Bone marrow (tissue), 2 donors: ENCODE data around the gene CYP2B6.
A peak's percentile ranks its signal among the peaks of the same experiment; 100 is the strongest.
"Not testable (repeated sequence)": the region's sequence is repeated elsewhere in the genome, so short reads cannot be mapped to it uniquely, and the experiment has no call there.

ENCODE experiments used
- DNase-seq, 2 donors: peaks; one replicate each; lab custom pipeline; 2025; lab: John Stamatoyannopoulos, UW

CYP2B6 gene

GRCh38 chr19:40990972-40991381, at the start of gene CYP2B6:
TSS of gene CYP2B6 (plus strand) at chr19:40991282. CDS start at chr19:40991306, 24 bp downstream.
- no peak for DNase-seq

GRCh38 chr19:40941481-40942219, 49.4 kb upstream of the CYP2B6 start:
- no peak for DNase-seq

- no peak for DNase-seq
Measured at GRCh38 chr19:40945645-40946044, 45.4 kb upstream of the CYP2B6 start.

GRCh38 chr19:40947114-40947513, 44.0 kb upstream of the CYP2B6 start:
- no peak for DNase-seq

GRCh38 chr19:40947573-40947972, 43.5 kb upstream of the CYP2B6 start:
- no peak for DNase-seq

GRCh38 chr19:40948580-40949299, 42.3 kb upstream of the CYP2B6 start:
- DNase-seq = no peak

GRCh38 chr19:40954573-40954972, 36.5 kb upstream of the CYP2B6 start:
- DNase-seq = no peak

- DNase-seq = no peak
Measured at GRCh38 chr19:40959338-40959737, 31.7 kb upstream of the CYP2B6 start.

GRCh38 chr19:40960062-40960685, 30.9 kb upstream of the CYP2B6 start:
- DNase-seq = no peak

- DNase-seq = no peak
Measured at GRCh38 chr19:40960780-40961179, 30.3 kb upstream of the CYP2B6 start.

- DNase-seq = no peak
Measured at GRCh38 chr19:40962460-40962961, 28.6 kb upstream of the CYP2B6 start.

GRCh38 chr19:40964361-40964760, 26.7 kb upstream of the CYP2B6 start:
- DNase-seq = not testable (repeated sequence)

GRCh38 chr19:40965351-40965750, 25.7 kb upstream of the CYP2B6 start:
- not testable (repeated sequence) for DNase-seq

- DNase-seq = not testable (repeated sequence)
Measured at GRCh38 chr19:40966591-40966990, 24.5 kb upstream of the CYP2B6 start.

- not testable (repeated sequence) for DNase-seq
Measured at GRCh38 chr19:40968065-40968464, 23.0 kb upstream of the CYP2B6 start.

- DNase-seq = not testable (repeated sequence)
Measured at GRCh38 chr19:40969721-40970120, 21.4 kb upstream of the CYP2B6 start.

GRCh38 chr19:40970396-40971345, 20.4 kb upstream of the CYP2B6 start:
- DNase-seq = not testable (repeated sequence)

- peak; percentile 9 to 54 for DNase-seq
Measured at GRCh38 chr19:40974633-40975037, 16.4 kb upstream of the CYP2B6 start.

GRCh38 chr19:40976134-40976533, 14.9 kb upstream of the CYP2B6 start:
- DNase-seq = no peak

GRCh38 chr19:40976724-40977123, 14.4 kb upstream of the CYP2B6 start:
- DNase-seq = no peak

- not testable (repeated sequence) for DNase-seq
Measured at GRCh38 chr19:40979759-40980158, 11.3 kb upstream of the CYP2B6 start.
